NCI-H1105 treated with DMSO at 0.1 percent for 48 hours (cell line): ENCODE data around the gene PLXNA4.
A peak's percentile ranks its signal among the peaks of the same experiment; 100 is the strongest.
"Not testable (repeated sequence)": the region's sequence is repeated elsewhere in the genome, so short reads cannot be mapped to it uniquely, and the experiment has no call there.

Source experiments
- DNase-seq: peaks from one replicate; lab custom pipeline; 2025; lab: John Stamatoyannopoulos, UW

PLXNA4 gene

DNA sequence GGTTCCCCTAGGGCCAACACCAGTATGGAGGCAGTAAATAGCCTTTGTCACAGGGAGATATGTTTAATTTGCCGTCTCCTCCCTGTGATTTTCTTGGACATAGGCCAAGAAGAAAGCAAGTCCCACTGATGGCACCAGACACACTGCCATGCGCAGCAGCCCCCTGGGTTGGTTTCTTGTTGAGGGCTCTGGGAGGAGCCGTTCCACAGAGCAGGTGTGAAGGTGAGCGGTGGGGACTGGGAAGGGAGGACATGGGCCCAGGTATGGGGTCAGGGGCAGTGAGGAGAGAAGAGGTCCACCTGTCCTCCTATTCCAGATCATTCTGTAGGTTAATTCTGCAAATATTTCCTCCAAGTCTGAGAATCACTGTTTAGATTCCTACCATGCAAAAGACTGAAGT is 376.1 kb downstream of the PLXNA4 start:
- peak; percentile 4 for DNase-seq

DNA sequence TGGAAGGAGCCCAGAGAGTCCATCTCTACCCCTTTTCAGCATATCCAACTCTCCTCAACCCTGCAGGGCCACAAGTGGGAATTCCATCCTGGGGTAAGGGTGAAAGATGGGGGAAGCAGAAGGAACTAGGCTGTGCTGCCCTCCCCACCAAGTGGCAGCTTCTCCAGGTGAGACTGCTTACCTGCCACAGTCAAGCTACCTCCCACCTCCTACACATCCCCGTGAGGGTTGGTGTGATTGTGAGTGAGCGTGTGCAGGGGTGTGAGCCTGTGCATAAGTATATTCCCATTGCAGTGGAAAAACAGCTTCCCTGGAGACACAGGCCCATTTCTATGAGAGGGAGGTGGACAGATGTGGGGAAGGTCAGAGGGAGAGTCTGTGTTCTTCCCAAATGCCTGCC is 376.6 kb downstream of the PLXNA4 start:
- no peak for DNase-seq

DNA sequence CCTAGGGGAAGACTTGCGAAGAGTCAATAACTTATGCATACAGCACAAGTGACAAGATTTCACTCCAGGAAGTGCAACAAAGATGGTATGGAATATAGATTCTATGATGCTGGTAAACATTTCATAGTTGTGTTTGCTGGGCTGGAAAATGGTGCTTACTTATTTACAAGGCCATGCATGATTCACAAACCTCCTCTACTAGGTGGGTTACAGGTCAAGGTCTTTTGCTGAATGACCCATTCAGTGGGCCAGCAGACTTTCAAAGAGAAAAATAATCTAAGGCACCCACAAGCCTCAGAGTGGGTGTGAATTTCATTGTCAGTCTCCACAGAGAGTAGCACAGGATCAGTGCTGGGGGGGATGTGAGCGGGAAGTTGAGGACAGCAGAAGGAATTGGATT is 378.5 kb downstream of the PLXNA4 start:
- DNase-seq, result no peak

DNA sequence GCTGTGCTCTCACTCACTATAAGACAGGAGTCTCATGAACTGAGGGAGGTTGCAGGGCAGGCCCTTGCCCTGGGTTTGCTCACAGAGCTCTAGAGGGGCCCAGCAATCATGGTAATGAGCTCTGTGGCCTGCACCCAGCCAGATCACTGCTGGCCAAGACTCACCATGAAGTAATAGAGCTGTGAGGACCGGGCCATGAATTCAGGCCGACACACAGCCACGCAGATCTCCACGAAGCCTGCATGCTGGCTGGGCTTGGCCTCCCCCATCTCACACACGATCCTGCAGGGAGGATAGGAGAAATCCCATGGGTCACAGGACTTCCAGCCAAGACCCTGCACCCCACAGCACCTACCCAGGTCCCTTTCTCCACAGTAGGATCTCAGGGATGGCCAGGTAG is 382.4 kb downstream of the PLXNA4 start:
- DNase-seq, result no peak

DNA sequence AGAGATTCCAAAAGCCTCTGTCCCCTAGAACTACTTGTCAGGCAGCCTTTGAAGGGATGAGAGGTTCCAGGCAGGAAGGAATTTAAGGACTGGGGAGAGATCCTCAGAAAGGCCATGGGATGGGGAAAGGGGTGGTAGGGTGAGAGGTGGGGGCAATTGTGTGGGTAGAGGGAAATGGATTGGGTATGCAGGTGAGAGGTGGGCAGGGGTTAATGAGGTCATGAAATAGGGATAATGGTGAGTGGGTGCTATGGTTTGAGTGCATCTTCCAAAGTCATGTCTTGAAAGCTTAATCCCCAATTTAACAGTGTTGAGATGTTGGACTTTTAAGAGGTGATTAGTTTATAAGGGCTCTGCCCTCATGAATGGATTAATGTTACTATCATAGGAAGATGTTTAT is 383.5 kb downstream of the PLXNA4 start:
- no peak for DNase-seq

DNA sequence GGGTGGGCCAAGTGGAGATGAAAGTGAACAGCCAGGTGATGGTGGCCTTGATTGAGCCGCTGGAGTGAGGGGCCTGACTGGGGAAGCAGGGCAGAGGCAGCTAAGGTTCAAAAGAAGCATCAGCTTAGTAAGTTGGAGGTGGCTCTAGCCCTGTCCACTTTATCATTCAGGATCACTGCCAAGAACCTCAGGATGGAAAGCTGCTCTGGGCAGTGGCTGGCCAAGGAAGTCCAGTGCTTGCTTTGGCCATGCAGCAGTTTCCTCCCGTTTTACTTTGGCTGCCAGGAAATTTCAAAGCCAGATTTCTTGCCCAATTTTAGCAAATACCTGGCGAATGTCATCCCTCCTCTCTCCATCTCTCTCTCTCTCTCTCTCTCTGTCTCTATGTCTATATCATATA is 384.9 kb downstream of the PLXNA4 start:
- DNase-seq, result no peak

DNA sequence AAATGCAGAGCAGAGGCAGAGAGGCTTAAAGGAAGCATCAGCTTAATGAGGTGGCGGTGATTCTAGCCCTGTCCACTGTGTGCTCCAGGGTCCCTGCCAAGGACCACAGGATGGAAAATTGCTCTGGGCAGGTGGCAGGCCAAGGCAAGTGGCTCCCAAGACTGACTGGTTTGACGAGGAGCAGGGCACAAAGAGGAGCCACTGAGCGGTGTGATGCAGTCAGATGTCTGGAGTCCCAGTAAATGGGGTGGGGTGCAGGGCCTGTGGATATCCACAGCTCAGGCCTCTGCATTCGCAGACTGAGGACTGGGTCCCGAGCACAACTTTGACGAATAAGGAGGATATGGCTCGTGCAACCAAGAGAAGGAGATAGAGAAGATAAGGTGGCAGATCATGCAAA is 385.6 kb downstream of the PLXNA4 start:
- no peak for DNase-seq

DNA sequence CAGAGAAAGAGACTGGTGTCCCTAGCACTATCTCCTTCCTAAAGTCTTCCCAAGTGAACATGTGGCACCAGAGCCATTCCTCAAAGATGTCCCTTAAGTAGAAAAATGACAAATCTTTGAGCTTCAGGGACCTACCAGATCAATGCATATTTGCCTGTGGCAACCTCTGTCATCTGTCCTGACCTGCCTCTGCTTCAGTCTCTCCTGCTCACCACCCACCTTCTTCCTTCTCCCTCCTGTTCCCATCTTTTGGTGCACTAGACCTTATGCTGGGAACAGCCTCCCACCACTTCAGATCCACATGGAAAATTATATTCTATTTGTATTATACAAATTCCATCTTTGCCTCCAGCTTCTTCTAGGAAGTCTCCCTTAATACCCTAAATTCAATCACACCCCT is 386.4 kb downstream of the PLXNA4 start:
- no peak for DNase-seq

DNA sequence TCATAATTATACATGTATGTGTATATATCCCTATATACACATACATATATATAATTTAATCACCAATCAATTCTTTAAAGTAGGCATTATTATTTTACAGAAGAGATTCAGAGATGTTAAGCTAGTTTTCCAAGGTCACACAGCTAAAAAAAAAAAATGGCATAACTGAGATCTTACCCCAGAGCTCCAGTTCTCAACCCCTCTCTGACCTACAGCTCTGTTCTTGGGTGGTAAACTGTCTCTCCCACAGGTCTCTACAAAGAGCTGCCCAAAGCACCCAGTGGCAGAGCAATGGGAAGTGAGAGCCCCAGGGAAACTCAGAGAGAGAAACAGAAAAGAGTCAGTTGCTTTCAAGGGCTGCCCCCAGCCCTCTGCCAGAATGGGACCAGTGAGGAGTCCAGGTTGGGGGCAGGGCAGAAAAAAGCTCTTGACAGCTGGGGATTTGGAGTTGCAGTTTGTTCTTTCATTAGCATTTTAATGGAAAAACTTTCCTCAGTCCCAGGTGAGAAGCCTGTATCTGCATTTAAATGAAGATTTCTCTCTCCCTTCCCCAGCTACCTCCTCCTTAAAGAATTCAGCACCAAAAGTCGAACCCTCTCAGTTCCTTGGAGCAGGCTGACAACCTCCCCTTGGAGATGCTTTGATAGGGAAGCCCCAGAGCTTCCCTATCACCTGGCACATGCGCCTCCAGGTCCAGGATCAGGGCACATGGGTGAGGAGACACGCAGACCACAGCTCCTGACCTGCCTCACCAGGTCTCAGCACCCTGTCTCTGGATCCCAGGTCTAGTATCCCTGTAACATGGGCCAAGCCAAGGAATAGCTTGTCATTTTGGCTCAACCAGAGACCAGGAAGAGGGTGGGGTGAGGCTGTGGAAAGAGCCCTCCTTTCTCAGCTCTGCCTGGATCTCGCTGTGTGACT is 388.1 kb downstream of the PLXNA4 start:
- no peak for DNase-seq

DNA sequence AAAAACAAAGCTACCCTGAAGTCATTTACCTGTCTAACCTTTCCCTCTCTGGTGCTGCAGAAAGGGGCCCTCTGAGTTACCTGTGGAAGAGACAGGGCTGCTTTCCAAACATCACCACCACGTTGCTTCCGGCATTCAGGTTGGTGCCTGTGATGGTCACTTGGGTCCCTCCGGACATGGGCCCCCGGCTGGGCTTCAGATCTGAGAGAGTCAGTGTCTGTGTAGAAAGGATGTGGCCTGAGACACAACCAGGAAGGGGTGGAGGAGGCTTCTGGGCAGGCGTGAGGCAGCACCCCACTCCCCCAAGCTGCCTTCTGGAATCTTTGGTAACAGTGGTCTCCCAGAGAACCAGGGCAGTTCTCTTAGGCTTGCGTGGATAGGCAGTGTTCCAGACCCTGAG is 388.9 kb downstream of the PLXNA4 start:
- no peak for DNase-seq

DNA sequence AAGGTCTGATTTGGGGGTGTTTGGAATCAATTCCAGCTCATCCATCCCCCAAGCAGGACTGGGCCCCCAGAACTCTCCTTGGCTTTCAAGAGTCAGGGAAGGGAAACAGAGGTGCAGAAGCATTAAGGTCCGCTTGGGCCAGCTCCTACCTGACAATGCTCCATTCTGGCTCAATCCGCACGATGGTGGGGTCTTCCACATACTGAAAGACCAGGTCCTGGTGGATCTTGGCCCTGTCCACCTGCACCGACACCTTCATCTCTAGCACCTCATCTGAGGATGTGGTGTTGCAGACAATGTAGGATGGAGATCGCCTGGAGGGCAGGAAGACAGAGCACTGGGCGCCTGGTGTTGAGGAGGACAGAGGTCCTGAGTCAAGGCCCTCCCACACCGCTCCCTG is 391.1 kb downstream of the PLXNA4 start:
- DNase-seq, result no peak

DNA sequence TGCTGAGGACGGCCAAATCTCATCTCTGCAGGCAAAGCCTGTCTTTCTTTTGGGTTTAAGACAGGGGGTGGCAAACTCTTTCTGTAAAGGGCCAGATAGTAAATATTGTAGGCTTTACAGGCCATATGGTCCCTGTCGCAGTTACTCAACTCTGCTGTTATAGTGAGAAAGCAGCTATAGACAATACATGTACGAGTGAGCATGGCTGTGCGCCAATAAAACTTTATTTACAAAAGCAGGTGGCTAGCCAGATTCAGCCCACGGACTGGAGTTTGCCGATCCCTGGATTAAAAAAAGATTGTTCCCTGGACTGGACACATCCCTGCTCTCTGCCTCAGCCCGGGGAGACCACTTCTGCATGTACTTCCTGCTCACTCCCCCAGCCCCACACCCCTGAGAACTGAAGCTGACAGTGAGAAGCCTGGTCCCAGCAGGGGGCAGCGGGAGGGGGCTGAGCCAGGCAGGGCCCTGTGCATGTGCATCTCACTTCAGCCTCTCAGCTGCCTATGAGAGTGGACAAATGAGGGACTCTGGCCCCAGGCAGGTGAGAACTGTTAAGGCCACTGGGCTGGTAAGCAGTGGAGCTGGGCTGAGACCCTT is 392.4 kb downstream of the PLXNA4 start:
- DNase-seq, result no peak

DNA sequence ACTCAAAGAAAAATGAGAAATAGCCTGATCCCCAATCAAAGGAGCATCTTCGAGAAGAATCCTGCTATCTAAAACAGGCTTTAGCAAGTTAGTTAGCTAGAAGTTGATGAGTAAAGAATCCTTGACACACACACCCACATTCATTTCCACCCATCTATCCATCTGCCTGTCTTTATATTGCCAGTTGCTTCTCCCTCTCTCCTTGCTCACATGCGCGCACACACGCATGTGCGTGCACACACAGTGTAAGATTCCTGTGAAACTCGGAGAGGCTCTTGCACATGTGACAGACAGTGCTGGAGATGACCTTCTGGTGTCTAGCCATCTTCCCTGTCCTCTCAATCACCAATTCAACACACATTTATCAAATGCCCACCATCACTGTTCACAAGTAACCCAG is 393.3 kb downstream of the PLXNA4 start:
- no peak for DNase-seq

DNA sequence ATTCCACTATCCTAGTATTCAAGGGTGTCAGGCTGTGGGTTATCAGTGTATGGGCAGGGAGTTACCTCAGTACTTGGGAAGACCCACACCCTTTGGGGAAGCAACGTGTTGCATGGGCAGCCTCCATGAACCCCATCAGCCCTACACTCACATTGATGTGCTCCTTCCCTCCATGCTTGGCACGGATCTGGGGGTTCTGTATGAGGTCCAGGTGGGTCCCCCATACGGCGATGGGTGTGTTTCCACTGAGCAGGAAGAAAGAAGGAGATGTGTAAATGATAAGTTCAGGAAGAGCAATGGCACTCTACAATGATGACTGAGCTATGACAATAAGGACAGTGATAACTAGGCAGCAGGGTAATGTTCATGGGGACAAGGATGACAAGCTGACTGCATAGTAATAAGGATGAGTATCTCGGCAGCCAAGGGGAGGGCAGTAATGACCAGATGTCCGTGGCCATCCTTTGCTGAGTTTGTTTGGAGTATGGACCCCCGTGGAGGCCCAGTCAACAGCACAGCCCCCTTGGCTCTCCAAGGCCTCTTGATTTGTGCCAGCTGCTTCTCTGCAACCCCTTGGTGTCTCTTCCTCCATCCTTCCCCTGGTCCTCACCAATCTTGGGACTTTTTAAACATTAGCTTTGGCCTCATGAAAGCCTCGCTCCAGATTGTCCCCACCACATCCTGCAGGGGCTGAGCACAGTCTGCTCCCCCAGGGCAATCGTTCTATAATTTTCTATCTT is 394.2 kb downstream of the PLXNA4 start:
- no peak for DNase-seq

DNA sequence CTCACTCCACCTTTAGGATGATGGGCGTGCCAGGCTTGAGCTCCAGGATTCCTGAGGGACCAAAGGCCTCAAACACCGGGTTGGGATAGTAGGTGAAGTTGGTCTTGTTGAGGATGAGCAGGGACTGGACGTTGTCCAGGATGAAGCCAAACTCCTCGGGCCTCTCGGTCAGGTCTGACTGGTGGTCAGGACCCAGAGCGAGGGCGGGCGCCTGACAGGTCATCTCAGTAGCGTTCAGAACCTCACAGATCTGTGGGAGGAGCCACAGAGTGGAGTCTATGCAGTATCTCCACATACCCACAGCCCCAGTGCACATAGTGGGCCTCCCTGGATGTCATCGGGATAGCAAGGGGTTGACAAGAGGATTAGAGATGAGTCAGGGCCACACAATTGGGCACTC is 394.9 kb downstream of the PLXNA4 start:
- DNase-seq, result no peak

DNA sequence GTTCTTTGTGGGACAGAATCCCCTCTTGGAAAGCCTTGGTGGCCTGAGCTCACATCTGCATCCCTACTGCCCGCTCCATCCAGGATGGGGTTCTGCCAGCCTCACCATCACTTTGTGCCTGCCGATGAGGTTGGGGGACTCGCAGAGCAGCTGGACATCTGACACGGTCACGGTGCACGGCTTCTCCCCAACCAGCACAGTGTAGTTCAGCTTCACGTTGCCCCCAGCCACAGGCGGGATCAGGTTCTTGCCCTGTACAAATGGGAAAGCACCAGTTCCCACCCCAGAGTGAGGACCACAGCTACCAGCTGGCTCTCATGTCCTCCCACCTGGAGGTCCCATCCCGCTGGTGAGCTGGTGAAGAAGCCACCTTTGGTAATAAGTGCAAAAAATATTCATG is 395.8 kb downstream of the PLXNA4 start:
- no peak for DNase-seq

DNA sequence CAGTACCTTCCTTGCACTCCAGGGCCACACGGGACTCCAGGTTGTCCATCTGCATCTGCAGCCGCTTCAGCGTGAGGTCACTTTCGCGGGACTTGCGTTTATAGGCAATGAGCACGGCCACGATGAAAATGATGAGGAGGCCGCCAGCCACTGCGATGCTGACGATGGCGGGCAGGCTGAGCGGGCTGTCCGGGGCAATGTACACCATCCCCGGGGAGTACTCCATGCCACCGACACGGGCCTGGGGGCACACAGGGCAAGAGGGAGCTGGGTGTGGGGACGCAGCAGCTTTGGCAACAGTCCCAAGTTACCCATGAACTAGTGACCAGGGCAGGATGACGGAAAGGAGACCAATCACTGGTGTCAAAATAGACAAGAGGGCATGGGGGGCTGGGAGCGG is 396.6 kb downstream of the PLXNA4 start:
- no peak for DNase-seq

DNA sequence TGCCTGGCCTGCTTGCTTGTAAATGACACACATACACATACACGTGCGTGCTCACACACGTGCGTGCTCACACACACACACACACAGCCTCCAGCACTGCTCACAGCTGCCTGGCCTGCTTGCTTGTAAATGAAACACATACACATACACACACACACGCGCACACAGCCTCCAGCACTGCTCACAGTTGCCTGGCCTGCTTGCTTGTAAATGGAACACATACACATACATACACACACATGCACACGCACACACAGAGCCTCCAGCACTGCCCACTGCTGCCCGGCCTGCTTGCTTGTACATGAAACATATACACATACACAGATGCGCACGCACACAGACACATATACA is 397.2 kb downstream of the PLXNA4 start:
- DNase-seq, result no peak

DNA sequence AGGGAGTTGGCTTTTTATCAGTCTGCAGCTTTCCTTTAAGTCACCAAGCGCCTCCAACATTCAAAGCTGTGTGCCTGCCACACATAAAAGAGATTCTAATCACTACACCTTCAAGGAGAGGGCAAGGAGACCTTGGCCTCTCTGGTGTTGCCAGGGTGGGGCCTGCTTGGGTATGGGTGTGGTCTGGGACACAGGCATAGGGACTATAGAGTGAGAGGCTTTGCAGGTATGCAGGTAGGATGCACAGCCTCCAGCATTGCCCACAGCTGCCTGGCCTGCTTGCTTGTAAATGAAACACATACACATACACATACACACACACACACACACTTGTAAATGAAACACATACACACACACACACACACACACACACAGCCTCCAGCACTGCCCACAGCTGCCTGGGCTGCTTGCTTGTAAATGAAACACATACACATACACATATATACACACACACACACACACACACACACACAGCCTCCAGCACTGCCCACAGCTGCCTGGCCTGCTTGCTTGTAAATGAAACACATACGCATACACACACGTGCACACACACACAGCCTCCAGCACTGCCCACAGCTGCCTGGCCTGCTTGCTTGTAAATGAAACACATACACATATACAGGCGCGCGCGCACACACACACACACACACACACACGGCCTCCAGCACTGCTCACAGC is 397.7 kb downstream of the PLXNA4 start:
- not testable (repeated sequence) for DNase-seq

DNA sequence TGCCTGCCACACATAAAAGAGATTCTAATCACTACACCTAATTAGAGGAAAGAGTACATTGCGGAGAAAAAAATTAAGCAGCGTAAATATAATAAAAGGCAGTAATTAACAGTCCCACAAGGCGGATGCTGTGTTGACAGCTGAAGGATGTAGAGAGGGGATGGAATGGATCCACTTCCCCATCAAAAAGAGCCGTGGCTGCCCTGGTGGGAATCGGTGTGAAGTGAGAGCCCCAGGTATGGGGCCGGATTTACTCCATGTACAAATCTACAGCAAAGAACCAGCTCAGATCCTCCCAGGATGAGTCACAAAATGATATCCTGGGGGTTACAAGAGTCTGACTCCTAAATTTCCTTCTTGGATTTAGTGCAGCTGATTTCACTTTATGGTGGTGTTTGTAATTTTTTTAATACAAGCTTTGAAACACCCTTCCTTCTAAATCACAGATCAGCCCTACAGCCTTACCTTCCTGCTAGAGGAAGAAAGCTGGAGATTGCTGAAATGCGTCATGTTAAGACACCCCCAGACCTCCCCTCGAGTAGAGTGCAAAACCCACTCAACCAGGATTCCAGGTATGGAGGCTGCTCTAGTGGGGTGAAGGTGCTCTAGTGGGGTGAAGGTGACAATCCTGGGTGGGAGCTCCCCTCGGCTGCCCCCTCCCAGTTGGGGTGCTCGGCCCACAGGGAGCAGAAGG is 398.4 kb downstream of the PLXNA4 start:
- DNase-seq, result no peak

DNA sequence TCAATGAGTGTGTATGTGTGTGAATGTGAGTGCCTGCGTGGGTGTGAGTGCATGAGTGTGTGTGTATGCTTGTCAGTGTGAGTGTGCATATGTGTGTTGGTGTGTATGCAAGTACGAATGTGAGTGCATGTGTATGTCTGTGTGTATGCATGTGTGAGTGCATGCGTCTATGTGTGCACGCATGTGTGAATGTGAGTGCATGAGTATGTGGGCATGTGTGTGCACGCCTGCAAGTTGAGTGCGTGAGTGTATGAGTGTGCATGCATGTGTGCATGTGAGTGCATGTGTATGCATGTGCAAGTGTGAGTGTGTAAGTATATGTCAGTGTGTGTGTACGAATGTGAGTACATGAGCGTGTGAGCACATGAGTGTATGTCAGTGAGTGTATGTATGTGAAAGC is 399.6 kb downstream of the PLXNA4 start:
- no peak for DNase-seq

DNA sequence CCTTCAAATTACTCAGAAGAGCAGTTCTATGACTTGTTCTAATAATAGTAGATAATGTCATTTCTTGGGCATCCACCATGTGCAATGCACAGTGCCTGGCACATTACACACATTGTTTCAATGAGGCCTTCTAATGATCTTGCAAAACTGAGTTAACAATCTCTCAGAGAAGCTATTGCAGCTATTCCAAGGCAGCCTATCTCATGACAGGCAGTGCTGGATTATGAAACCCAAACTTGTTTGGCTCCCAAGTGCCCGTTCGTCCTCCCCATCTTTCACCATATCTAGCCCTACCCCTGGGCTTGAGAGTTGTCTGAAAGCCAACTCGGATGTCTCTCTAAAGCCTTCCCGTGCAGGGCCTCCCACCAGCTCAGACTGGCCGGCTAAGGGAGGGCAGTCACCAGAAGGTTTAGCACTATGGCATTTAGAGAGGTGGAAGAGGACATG is 405.1 kb downstream of the PLXNA4 start:
- DNase-seq, result no peak
